AG04450 (cell line): ENCODE measurements around the gene UBAC1. TPM values are rescaled to one million over a fixed set of nuclear protein-coding genes. Genes with fewer than 3 reads are reported as not detected.

Source experiments
- CTCF ChIA-PET: fragments of 300-600, 350-600 bp; formaldehyde crosslinking; extraction: SDS; loops from one replicate; lab custom pipeline; 2022; ENCODE audit warnings: antibody characterized with exemption, inconsistent platforms; lab: Charles Lee
- POLR2A ChIA-PET: fragments of 350-600 bp; formaldehyde crosslinking; extraction: SDS; loops from one replicate; lab custom pipeline; 2021; ENCODE audit warnings: antibody characterized with exemption, inconsistent platforms; lab: Yijun Ruan, JAX
- DNase-seq: peaks from one replicate; pipeline ENCODE4 v3.0.0-alpha.2; 2011; ENCODE audit warnings: low read depth, low spot score
- H3K27ac ChIP-seq: one replicate; pipeline ENCODE4 v1.5.1; 2012; ENCODE audit warnings: low read depth, low read length, control low read depth
- H3K27me3 ChIP-seq: one replicate; pipeline ENCODE4 v1.6.0; 2012; ENCODE audit warnings: low read length; ENCODE audit not compliant: control insufficient read depth, insufficient read depth
- H3K4me3 ChIP-seq: 2 replicates; pipeline ENCODE4 v1.5.1; 2011; ENCODE audit warnings: mild to moderate bottlenecking, low read depth, low read length, control low read depth
- H3K9me3 ChIP-seq: 2 replicates; pipeline ENCODE4 v1.5.1; 2012; ENCODE audit warnings: low read length; ENCODE audit not compliant: control insufficient read depth, insufficient read depth
- CTCF ChIP-seq: IDR thresholded peaks from 2 replicates; pipeline ENCODE4 v1.5.1; 2011; ENCODE audit warnings: low read depth, low read length, control low read depth, inconsistent platforms
- polyA plus RNA-seq: library from polyadenylated mRNA; depleted of rRNA; stranded (reverse); fragments of >200 nt; gene quantifications from 2 replicates; pipeline ENCODE4 v1.2.3, GENCODE V29; 2011

Gene UBAC1
- polyA plus RNA-seq, 1 experiment = 35.8 TPM

GRCh38 chr9:135988493-135988892 is 27.3 kb upstream of the UBAC1 start:
- Histone ChIP-seq H3K4me3 (no peak overlapping the region), H3K27ac (no peak overlapping the region), H3K27me3 (peaks cover 32% of the 10 kb centered on the region), H3K9me3 (no peaks in the 10 kb centered on the region; the same call in 1 of the 2 replicates)
- CTCF ChIA-PET = no interaction called here
- no peak for TF ChIP-seq CTCF
- no peak for DNase-seq
- POLR2A ChIA-PET = no interaction called here

- Histone ChIP-seq H3K27me3 (peaks cover 33% of the 10 kb centered on the region), H3K27ac (no peak overlapping the region), H3K9me3 (no peaks in the 10 kb centered on the region; the same call in 1 of the 2 replicates), H3K4me3 (no peak overlapping the region)
- no peak for TF ChIP-seq CTCF
- DNase-seq = no peak
- CTCF ChIA-PET = no interaction called here
- POLR2A ChIA-PET = no interaction called here
These were observed 26.7 kb upstream of the UBAC1 start for GRCh38 chr9:135987838-135988404.

GRCh38 chr9:135986605-135987004 is 25.4 kb upstream of the UBAC1 start:
- TF ChIP-seq CTCF = no peak
- ChIA-PET CTCF (interaction anchor here (0.8 to 1.5 kb wide), 3 partner anchors 20 to 119 kb away, joined by 3 to 4 read pairs (median 3); no protein-coding TSS in a partner anchor), POLR2A (no interaction called here)
- no peak for DNase-seq
- Histone ChIP-seq H3K27me3 (peaks cover 40% of the 10 kb centered on the region), H3K4me3 (no peak overlapping the region), H3K27ac (no peak overlapping the region), H3K9me3 (no peaks in the 10 kb centered on the region; the same call in 1 of the 2 replicates)

- no peak for DNase-seq
- no peaks in the 10 kb centered on the region; the same call in 1 of the 2 replicates for H3K9me3 ChIP-seq
- no peak overlapping the region for H3K27ac ChIP-seq
- peaks cover 43% of the 10 kb centered on the region for H3K27me3 ChIP-seq
- H3K4me3 ChIP-seq = no peak overlapping the region
- CTCF ChIA-PET = interaction anchor here (0.8 to 1.5 kb wide), 2 partner anchors 19 to 104 kb away, joined by 3 read pairs; no protein-coding TSS in a partner anchor
- TF ChIP-seq CTCF = no peak
- POLR2A ChIA-PET = no interaction called here
These were observed 24.7 kb upstream of the UBAC1 start for GRCh38 chr9:135985889-135986288.

DNA sequence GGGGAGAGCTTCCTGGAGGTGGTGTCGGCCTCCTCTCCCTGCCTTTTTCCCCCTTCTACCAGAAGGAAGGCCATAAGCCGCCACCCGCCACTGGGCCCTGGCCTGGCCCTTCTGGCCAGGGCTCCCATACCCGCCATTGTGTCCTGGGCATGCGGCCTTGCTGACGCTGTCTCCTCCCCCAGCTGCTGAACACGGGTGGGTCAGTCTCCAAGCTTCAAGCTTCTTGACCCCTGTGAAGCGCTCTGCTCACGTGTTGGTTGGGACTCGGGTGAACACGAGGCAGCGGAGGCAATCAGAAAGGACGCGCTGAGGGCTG is 24.2 kb upstream of the UBAC1 start:
- TF ChIP-seq CTCF = no peak
- H3K27me3 ChIP-seq = peaks cover 43% of the 10 kb centered on the region
- ChIA-PET CTCF (no interaction called here), POLR2A (interaction anchor here (0.6 kb wide), 1 partner anchor 62 kb away, joined by 8 read pairs; no protein-coding TSS in a partner anchor)
- no peak overlapping the region for H3K27ac ChIP-seq
- no peak overlapping the region for H3K4me3 ChIP-seq
- no peaks in the 10 kb centered on the region; the same call in 1 of the 2 replicates for H3K9me3 ChIP-seq
- no peak for DNase-seq
